Mucosa of descending colon (tissue), 3 donors: ENCODE measurements around the gene ANKHD1. TPM values are rescaled to one million over a fixed set of nuclear protein-coding genes. Genes with fewer than 3 reads are reported as not detected.

Experiments
- ATAC-seq: fragments of 200-7000 bp; cut with Tn5 transposase; one replicate; pipeline ENCODE4 v1.9.1; 2020; ENCODE audit warnings: mild to moderate bottlenecking, moderate library complexity
- DNase-seq, 3 donors: peaks; one replicate each; pipeline ENCODE4 v3.0.0-alpha.2; 2020
- H3K36me3 ChIP-seq: fragments of 200-600 bp; one replicate; pipeline ENCODE4 v1.8.0; 2021; ENCODE audit warnings: low read depth, mild to moderate bottlenecking
- H3K4me1 ChIP-seq: fragments of 200-600 bp; one replicate; pipeline ENCODE4 v1.8.0; 2021; ENCODE audit warnings: low read depth, mild to moderate bottlenecking
- H3K4me3 ChIP-seq: fragments of 200-600 bp; one replicate; pipeline ENCODE4 v1.8.0; 2021; ENCODE audit warnings: mild to moderate bottlenecking
- H3K9me3 ChIP-seq: fragments of 200-600 bp; one replicate; pipeline ENCODE4 v1.8.0; 2021; ENCODE audit warnings: mild to moderate bottlenecking
- intact Hi-C, 2 donors: fragments of 100-400 bp; cut with DNase I in 1 of 2; cut with micrococcal nuclease in 1 of 2; formaldehyde crosslinking; loops; one replicate each; pipeline versions ENCODE4 v1.11.0 to v1.11.1; 2022; cut with DNase I, micrococcal nuclease
- total RNA-seq, 3 donors: library from RNA; stranded (reverse); fragmentation: NEBNext Ultra II Directional in 2 of 3; extraction: Animal tissue kit (Norgen Biotek cat#: 25700) in 2 of 3; gene quantifications; one replicate each; pipeline versions ENCODE4 v1.2.1 to v1.2.4, GENCODE V29; 2021 to 2023
- TF ChIP-seq, protein P1 (sequence below): fragments of 200-600 bp; IDR thresholded peaks from one replicate; pipeline ENCODE4 v1.8.0; 2022; ENCODE audit warnings: antibody characterized with exemption, mild to moderate bottlenecking
- donor health status: DM: no; HTN: no; CAD: no; lungs with moderate emphysema.
- donor health status: DM: no; HTN: no; CAD: no.
- donor health status: DM: no; HTN: yes; CAD: no.

The ANKHD1 gene
- total RNA-seq, 3 donors from 2014 or later, result 134 to 135 (median 134) TPM

DNA sequence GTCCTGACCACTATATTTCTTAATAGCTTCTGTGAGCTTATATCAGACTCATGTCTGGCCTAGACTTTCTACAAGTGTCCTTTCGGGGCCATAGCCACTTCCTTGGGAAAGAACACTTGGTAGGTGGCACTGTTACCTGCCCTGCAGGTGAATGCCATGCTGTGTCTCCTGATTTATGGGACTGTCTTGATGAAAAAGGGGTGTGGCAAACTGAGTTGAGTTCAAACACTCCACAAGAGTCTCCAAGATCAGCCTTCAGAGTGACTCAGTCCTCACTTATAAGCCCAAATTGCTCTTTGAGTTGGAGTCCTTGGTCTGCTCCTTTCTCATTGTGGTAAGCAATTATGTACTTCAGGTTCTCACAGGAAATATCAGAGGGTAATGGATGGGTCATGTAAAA, 9.9 kb upstream of the ANKHD1 start:
- Histone ChIP-seq H3K9me3 (no peaks in the 10 kb centered on the region), H3K36me3 (no peaks in the 10 kb centered on the region), H3K4me3 (no peak overlapping the region), H3K4me1 (no peaks in the 10 kb centered on the region)
- DNase-seq, result no peak
- peak; percentile 62 for ATAC-seq
- intact Hi-C loops, result no loop called here
- TF ChIP-seq, protein P1, sequence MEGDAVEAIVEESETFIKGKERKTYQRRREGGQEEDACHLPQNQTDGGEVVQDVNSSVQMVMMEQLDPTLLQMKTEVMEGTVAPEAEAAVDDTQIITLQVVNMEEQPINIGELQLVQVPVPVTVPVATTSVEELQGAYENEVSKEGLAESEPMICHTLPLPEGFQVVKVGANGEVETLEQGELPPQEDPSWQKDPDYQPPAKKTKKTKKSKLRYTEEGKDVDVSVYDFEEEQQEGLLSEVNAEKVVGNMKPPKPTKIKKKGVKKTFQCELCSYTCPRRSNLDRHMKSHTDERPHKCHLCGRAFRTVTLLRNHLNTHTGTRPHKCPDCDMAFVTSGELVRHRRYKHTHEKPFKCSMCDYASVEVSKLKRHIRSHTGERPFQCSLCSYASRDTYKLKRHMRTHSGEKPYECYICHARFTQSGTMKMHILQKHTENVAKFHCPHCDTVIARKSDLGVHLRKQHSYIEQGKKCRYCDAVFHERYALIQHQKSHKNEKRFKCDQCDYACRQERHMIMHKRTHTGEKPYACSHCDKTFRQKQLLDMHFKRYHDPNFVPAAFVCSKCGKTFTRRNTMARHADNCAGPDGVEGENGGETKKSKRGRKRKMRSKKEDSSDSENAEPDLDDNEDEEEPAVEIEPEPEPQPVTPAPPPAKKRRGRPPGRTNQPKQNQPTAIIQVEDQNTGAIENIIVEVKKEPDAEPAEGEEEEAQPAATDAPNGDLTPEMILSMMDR, result no peak

DNA sequence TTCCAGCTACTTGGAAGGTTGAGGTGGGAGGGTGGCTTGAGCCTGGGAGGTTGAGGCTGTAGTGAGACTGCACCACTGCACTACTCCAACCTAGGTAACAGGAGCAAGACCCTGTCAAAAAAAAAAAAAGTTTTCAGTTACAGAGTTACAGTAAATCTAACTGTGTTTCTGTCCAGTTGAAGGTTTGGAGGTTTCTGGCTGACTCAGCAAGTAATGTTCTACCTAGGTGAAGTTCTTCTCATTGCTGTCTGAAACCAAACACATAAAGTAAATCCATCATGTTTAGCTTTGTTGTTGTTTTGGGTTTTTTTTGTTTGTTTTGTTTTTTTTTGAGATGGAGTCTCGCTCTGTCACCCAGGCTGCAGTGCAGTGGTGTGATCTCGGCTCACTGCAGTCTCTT, 7.9 kb upstream of the ANKHD1 start:
- TF ChIP-seq, protein P1, result no peak
- Histone ChIP-seq H3K36me3 (no peaks in the 10 kb centered on the region), H3K4me1 (no peaks in the 10 kb centered on the region), H3K4me3 (no peak overlapping the region), H3K9me3 (no peaks in the 10 kb centered on the region)
- DNase-seq, result no peak
- no peak for ATAC-seq
- intact Hi-C loops, result no loop called here

DNA sequence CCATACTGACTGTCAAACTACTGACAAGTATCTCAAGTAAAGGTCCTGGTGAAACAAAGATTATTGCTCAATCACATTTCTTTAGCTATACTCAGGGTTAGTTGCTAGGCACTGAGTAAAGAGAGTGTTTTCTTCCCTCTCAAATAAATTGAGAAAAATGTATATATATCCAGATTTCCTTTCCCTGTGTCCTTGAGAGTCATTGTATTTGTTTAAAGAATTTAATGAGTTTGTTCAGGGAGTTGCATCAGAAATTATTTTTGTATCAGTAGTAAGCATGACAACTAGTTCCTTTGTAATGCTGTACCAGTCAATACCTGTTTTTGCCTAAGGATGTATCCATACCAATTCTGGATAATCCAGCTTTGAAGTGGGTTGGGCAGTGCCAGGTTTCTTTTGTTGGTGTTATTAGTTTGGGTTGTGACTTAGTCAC, 3.2 kb upstream of the ANKHD1 start:
- Histone ChIP-seq H3K9me3 (no peaks in the 10 kb centered on the region), H3K4me3 (no peak overlapping the region), H3K4me1 (peaks cover 11% of the 10 kb centered on the region), H3K36me3 (peaks cover 5% of the 10 kb centered on the region)
- DNase-seq, result no peak
- TF ChIP-seq, protein P1, result no peak
- intact Hi-C loops, result no loop called here
- no peak for ATAC-seq

DNA sequence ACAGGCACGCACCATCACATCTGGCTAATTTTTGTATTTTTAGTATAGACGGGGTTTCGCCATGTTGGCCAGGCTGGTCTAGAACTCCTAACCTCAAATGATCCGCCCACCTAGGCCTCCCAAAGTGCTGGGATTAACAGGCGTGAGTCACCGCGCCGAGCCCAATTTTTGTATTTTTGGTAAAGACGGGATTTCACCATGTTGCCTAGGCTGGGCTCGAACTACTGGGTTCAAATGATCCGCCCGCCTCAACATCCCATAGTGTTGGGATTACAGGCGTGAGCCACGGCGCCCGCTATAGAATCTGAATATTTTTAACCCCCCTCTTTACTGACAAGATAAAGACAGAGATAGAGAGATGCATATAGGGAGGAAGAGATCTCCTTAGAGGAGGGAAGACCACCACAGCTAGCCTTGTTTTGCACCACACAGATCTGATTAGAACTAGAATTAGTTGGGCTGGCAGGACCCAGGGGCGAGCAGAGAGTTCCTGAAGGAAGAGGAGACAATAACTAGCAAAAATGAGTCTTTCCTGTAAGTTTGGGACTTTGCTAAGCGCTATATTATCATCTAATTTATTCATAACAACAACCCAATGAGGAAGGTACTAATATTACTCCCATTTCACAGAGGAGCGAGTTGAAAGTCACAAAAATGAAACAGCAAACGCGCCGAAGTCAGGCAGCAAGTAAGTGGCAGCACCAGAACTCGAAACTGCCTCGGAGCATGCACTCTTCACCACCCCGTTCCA, 1.5 kb upstream of the ANKHD1 start:
- Histone ChIP-seq H3K9me3 (no peaks in the 10 kb centered on the region), H3K4me3 (peak overlapping the region; percentile 100), H3K36me3 (peaks cover 5% of the 10 kb centered on the region), H3K4me1 (peaks cover 24% of the 10 kb centered on the region)
- intact Hi-C loops, result no loop called here
- DNase-seq, result peak in 2 of 3 donors; percentile 20 to 34
- TF ChIP-seq, protein P1, result no peak
- ATAC-seq, result no peak

DNA sequence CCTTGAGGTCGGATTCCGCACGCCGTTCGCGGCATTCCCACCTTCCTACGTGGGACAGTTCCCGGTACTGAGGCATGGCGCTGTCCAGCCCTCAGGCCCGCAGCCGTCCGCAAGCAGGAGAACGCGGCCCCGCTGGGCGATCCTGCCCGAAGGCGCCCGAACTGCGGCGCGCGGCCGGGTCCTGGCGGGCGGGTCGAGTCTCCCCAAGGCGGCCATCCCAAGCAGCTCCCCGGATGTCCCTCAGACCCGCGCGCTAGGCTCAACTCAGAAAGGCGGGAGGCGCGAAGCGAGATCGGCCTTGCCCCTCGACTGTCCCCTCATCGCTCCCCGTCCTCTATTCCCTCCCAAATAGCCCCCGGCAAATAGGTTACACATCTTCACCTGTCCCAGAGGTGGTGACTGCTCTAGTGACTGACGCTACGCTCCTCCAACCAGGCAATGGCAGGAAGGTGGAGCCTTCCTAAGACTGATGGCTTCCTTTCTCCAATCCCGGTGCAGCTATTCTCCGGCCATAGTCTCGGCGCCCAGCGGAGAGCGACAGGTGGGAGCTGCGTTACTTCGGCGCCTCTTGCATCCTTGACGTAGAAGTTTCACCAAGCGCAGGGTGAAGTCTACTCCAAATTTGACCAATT, 787 bp upstream of the ANKHD1 start:
- DNase-seq, result peak; percentile 92 to 96 (median 94)
- Histone ChIP-seq H3K4me3 (peak overlapping the region; percentile 100), H3K4me1 (peaks cover 24% of the 10 kb centered on the region), H3K9me3 (no peaks in the 10 kb centered on the region), H3K36me3 (peaks cover 5% of the 10 kb centered on the region)
- intact Hi-C loops, result no loop called here
- TF ChIP-seq, protein P1, result no peak
- ATAC-seq, result peak; percentile 81
